Nephron progenitor cell (in vitro differentiated cells): Measurements from ENCODE around the gene TYW3.

Source experiments
- DNase-seq: peaks from one replicate; pipeline ENCODE4 v3.0.0; 2021
- H3K27ac Mint-ChIP-seq: 2 replicates; pipeline ENCODE4 v1.8.0; 2021; ENCODE audit warnings: mild to moderate bottlenecking, moderate library complexity, mixed read lengths
- H3K27me3 Mint-ChIP-seq: 2 replicates; pipeline ENCODE4 v1.8.0; 2021; ENCODE audit warnings: mild to moderate bottlenecking, low read depth, mixed read lengths; ENCODE audit not compliant: poor library complexity
- H3K36me3 Mint-ChIP-seq: 2 replicates; pipeline ENCODE4 v1.8.0; 2021; ENCODE audit warnings: low read depth, mixed read lengths
- H3K4me1 Mint-ChIP-seq: 2 replicates; pipeline ENCODE4 v1.8.0; 2021; ENCODE audit warnings: mixed read lengths
- H3K4me3 Mint-ChIP-seq: 2 replicates; pipeline ENCODE4 v1.8.0; 2021; ENCODE audit warnings: mild to moderate bottlenecking, moderate library complexity, mixed read lengths
- H3K9me3 Mint-ChIP-seq: 2 replicates; pipeline ENCODE4 v1.8.0; 2021; ENCODE audit warnings: mild to moderate bottlenecking, moderate library complexity, mixed read lengths
- CTCF ChIP-seq: fragments of 200-600 bp; sonication (generic); IDR thresholded peaks from 2 replicates; pipeline ENCODE4 v1.5.0; 2021; ENCODE audit warnings: antibody characterized with exemption

Gene TYW3

GRCh38 chr1:74772945-74773344, 40.0 kb downstream of the TYW3 start:
- no peak overlapping the region for H3K4me3 Mint-ChIP-seq
- TF ChIP-seq CTCF: no peak
- no peaks in the 10 kb centered on the region for H3K36me3 Mint-ChIP-seq
- peaks cover 4% of the 10 kb centered on the region for H3K27me3 Mint-ChIP-seq
- no peak for DNase-seq
- no peaks in the 10 kb centered on the region for H3K4me1 Mint-ChIP-seq
- no peak overlapping the region for H3K27ac Mint-ChIP-seq
- H3K9me3 Mint-ChIP-seq: no peaks in the 10 kb centered on the region

DNA sequence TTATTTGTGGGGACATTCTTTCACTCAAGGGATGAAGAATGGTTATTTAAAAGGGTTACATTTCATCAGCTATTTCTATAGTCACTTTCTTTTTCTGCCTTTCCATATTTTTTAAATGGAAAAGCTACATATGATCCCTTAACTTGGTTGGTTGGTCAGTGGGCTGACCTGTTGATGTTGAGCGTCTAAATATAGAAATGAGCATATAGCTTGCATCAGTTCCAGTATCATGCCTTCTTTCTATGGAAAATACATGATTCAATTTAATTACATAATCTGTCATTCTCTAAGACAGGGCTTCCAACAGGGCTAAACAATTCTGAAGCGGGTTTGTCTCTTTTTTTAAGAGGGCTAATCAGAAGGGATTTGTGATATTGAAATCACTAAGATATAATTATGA, 40.6 kb downstream of the TYW3 start:
- no peaks in the 10 kb centered on the region for H3K9me3 Mint-ChIP-seq
- H3K27ac Mint-ChIP-seq: no peak overlapping the region

GRCh38 chr1:74775735-74776134, 42.8 kb downstream of the TYW3 start:
- no peak overlapping the region for H3K27ac Mint-ChIP-seq
- no peak for DNase-seq
- H3K36me3 Mint-ChIP-seq: no peaks in the 10 kb centered on the region
- no peak overlapping the region for H3K4me3 Mint-ChIP-seq
- no peaks in the 10 kb centered on the region for H3K4me1 Mint-ChIP-seq
- peaks cover 4% of the 10 kb centered on the region for H3K27me3 Mint-ChIP-seq
- H3K9me3 Mint-ChIP-seq: no peaks in the 10 kb centered on the region
- no peak for TF ChIP-seq CTCF

More for the DNA sequence above, 40.6 kb downstream of the TYW3 start:
- no peaks in the 10 kb centered on the region for H3K36me3 Mint-ChIP-seq
- DNase-seq: no peak
- H3K27me3 Mint-ChIP-seq: peaks cover 4% of the 10 kb centered on the region
- no peak for TF ChIP-seq CTCF
- H3K4me1 Mint-ChIP-seq: no peaks in the 10 kb centered on the region
- no peak overlapping the region for H3K4me3 Mint-ChIP-seq

DNA sequence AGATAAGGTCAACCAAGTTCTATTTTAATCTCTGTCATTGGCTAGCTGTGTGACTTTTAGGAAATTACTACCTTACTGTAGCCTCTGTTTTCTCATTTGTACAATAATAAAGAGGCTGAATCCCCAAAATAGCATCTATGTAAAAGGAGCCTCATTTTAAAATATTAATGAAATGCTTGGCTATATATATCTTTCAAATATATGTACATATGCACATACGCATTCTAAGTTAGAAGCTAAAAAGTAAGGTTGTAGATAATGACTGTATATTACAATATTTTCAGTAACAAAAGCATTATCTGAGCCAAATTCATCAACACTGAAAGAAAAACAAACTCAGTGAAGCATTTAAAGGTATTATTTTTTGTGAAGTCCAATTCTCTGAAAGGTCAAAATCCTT, 44.6 kb downstream of the TYW3 start:
- H3K36me3 Mint-ChIP-seq: no peaks in the 10 kb centered on the region
- no peak for TF ChIP-seq CTCF
- no peaks in the 10 kb centered on the region for H3K9me3 Mint-ChIP-seq
- H3K27ac Mint-ChIP-seq: no peak overlapping the region
- H3K4me1 Mint-ChIP-seq: no peaks in the 10 kb centered on the region
- no peak overlapping the region for H3K4me3 Mint-ChIP-seq
- DNase-seq: no peak
- peaks cover 4% of the 10 kb centered on the region for H3K27me3 Mint-ChIP-seq

DNA sequence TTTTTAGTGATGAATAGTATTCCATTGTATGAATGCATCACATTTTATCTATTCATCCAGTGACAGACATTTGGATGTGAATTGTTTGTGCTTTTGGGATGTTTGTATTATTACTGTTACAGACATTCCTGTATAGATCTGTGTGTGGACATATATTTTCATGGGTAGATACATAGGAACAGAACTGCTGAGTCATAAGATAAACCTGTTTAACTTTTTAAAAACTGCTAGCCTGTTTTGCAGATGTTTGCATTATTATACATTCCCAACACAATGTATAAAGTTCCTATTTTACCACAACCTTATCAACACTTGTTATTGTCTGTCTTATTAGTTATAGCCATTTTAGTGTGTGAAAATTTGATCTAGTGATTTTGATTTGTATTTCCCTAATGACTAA, 46.8 kb downstream of the TYW3 start:
- DNase-seq: no peak
- no peaks in the 10 kb centered on the region for H3K9me3 Mint-ChIP-seq
- TF ChIP-seq CTCF: no peak
- H3K4me3 Mint-ChIP-seq: no peak overlapping the region
- H3K36me3 Mint-ChIP-seq: no peaks in the 10 kb centered on the region
- no peaks in the 10 kb centered on the region for H3K27me3 Mint-ChIP-seq
- no peak overlapping the region for H3K27ac Mint-ChIP-seq
- no peaks in the 10 kb centered on the region for H3K4me1 Mint-ChIP-seq

DNA sequence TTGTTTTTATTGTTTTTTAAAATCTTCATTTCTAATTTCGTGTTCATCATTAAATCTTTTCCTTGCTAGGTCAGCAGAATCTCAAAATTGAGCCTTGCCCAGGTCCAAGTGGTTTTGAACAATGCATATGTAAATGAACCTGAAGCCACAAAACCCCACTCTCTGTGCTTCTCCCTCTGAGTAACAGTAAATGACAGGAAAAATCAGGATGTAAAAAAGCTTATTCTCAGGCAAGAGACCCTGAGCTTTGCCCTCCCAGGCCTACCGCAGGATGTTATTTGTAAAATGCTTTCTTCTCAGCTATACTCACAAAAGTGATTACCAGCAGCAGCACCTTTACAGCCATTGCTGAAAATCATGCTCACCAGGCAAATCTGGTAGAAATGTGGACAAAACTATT, 47.6 kb downstream of the TYW3 start:
- no peak overlapping the region for H3K4me3 Mint-ChIP-seq
- no peaks in the 10 kb centered on the region for H3K27me3 Mint-ChIP-seq
- no peaks in the 10 kb centered on the region for H3K4me1 Mint-ChIP-seq
- TF ChIP-seq CTCF: no peak
- no peaks in the 10 kb centered on the region for H3K9me3 Mint-ChIP-seq
- DNase-seq: no peak
- no peak overlapping the region for H3K27ac Mint-ChIP-seq
- no peaks in the 10 kb centered on the region for H3K36me3 Mint-ChIP-seq
